Mesothelial cell of epicardium (in vitro differentiated cells): ENCODE results near the gene C17orf114. TPM values are rescaled to one million over a fixed set of nuclear protein-coding genes. Genes with fewer than 3 reads are reported as not detected.

ENCODE experiments used
- DNase-seq, 2 experiments: peaks; one replicate each; pipeline ENCODE4 v3.0.0; 2021; ENCODE audit warnings: low spot score in 2 of 2; ENCODE audit not compliant: unreplicated experiment in 2 of 2
- H3K27ac Mint-ChIP-seq: 2 replicates; pipeline ENCODE4 v1.8.0; 2021; ENCODE audit warnings: mixed read lengths
- H3K27me3 Mint-ChIP-seq: 2 replicates; pipeline ENCODE4 v1.8.0; 2021; ENCODE audit warnings: low read depth, mixed read lengths
- H3K36me3 Mint-ChIP-seq: 2 replicates; pipeline ENCODE4 v1.8.0; 2021; ENCODE audit warnings: mixed read lengths
- H3K4me1 Mint-ChIP-seq: 2 replicates; pipeline ENCODE4 v1.8.0; 2021; ENCODE audit warnings: mixed read lengths
- H3K4me3 Mint-ChIP-seq: 2 replicates; pipeline ENCODE4 v1.8.0; 2021; ENCODE audit warnings: mild to moderate bottlenecking, moderate library complexity, mixed read lengths
- H3K9me3 Mint-ChIP-seq: 2 replicates; pipeline ENCODE4 v1.8.0; 2021; ENCODE audit warnings: mixed read lengths
- CTCF ChIP-seq: fragments of 200-600 bp; sonication (generic); IDR thresholded peaks from one replicate; pipeline ENCODE4 v1.5.0; 2021; ENCODE audit warnings: antibody characterized with exemption; ENCODE audit not compliant: unreplicated experiment
- total RNA-seq: library from RNA; stranded (reverse); gene quantifications from 3 replicates; pipeline ENCODE4 v1.2.1, GENCODE V29; 2021

The C17orf114 gene

GRCh38 chr17:4753392-4753791 lies 48.7 kb downstream of the C17orf114 start:
- Mint-ChIP-seq H3K27me3 (peaks cover 75% of the 10 kb centered on the region), H3K9me3 (no peaks in the 10 kb centered on the region), H3K27ac (no peak overlapping the region), H3K4me1 (no peaks in the 10 kb centered on the region), H3K36me3 (no peaks in the 10 kb centered on the region), H3K4me3 (no peak overlapping the region)
- DNase-seq: no peak
- TF ChIP-seq CTCF: no peak

GRCh38 chr17:4751932-4752331 lies 50.2 kb downstream of the C17orf114 start:
- Mint-ChIP-seq H3K9me3 (no peaks in the 10 kb centered on the region), H3K4me1 (no peaks in the 10 kb centered on the region), H3K27ac (no peak overlapping the region), H3K4me3 (no peak overlapping the region), H3K27me3 (peaks cover 78% of the 10 kb centered on the region), H3K36me3 (no peaks in the 10 kb centered on the region)
- no peak for DNase-seq
- TF ChIP-seq CTCF: no peak

Other genes starting within 250 kb of the C17orf114 start
- gene MYBBP1A, start 246.9 kb downstream of the C17orf114 start, total RNA-seq: 69.5 to 74.6 TPM (median 73.5 TPM) in 3 replicates
- gene GGT6, start 241.8 kb downstream of the C17orf114 start, total RNA-seq: 0.09 to 0.27 TPM (median 0.22 TPM) in 3 replicates
- gene SMTNL2, start 217.8 kb downstream of the C17orf114 start, total RNA-seq: 64.8 to 68.2 TPM (median 65.7 TPM) in 3 replicates
- gene ALOX15, start 160.7 kb downstream of the C17orf114 start, total RNA-seq: 0.18 to 0.45 TPM (median 0.36 TPM) in 3 replicates
- gene PELP1, start 98.2 kb downstream of the C17orf114 start, total RNA-seq: 95.2 to 101 TPM (median 99.5 TPM) in 3 replicates
- gene ARRB2, start 91.7 kb downstream of the C17orf114 start, total RNA-seq: 34.9 to 39.7 TPM (median 38.7 TPM) in 3 replicates
- 11.8 to 15.8 TPM (median 15.5 TPM) in 3 replicates for gene MED11, start 70.9 kb downstream of the C17orf114 start, total RNA-seq
- gene ZMYND15, start 62.5 kb downstream of the C17orf114 start, total RNA-seq: 0.78 to 0.93 TPM (median 0.81 TPM) in 3 replicates
- gene CXCL16, start 62.4 kb downstream of the C17orf114 start, total RNA-seq: 7.6 to 8.8 TPM (median 8.1 TPM) in 3 replicates
- gene TM4SF5, start 30.4 kb downstream of the C17orf114 start, total RNA-seq: not detected in 3 replicates
- gene VMO1, start 16.0 kb downstream of the C17orf114 start, total RNA-seq: 2.3 to 2.6 TPM (median 2.5 TPM) in 3 replicates
- gene GLTPD2, start 13.4 kb downstream of the C17orf114 start, total RNA-seq: 0.22 TPM in 1 of 3 replicates, not detected in the others
- 98.2 to 102 TPM (median 102 TPM) in 3 replicates for gene PSMB6, start 6.2 kb downstream of the C17orf114 start, total RNA-seq
- gene PLD2, start 4.8 kb upstream of the C17orf114 start, total RNA-seq: 77.3 to 83.6 TPM (median 82.5 TPM) in 3 replicates
- 113 to 117 TPM (median 114 TPM) in 3 replicates for gene MINK1, start 31.0 kb upstream of the C17orf114 start, total RNA-seq
- gene C17orf107, start 97.2 kb upstream of the C17orf114 start, total RNA-seq: 8.6 to 9.3 TPM (median 9.2 TPM) in 3 replicates
- gene CHRNE, start 100.8 kb upstream of the C17orf114 start, total RNA-seq: 1.5 to 1.9 TPM (median 1.7 TPM) in 3 replicates
- gene GP1BA, start 129.9 kb upstream of the C17orf114 start, total RNA-seq: not detected in 3 replicates
- 52.5 to 54.2 TPM (median 53.9 TPM) in 3 replicates for gene SLC25A11, start 137.7 kb upstream of the C17orf114 start, total RNA-seq
- gene RNF167, start 137.9 kb upstream of the C17orf114 start, total RNA-seq: 72.3 to 74.6 TPM (median 73.1 TPM) in 3 replicates
- gene PFN1, start 146.2 kb upstream of the C17orf114 start, total RNA-seq: 357 to 377 TPM (median 370 TPM) in 3 replicates
- 21.2 to 25.3 TPM (median 22.4 TPM) in 3 replicates for gene ENO3, start 148.8 kb upstream of the C17orf114 start, total RNA-seq
- gene SPAG7, start 165.5 kb upstream of the C17orf114 start, total RNA-seq: 72.8 to 86.9 TPM (median 72.9 TPM) in 3 replicates
- 27.0 to 31.6 TPM (median 31.2 TPM) in 3 replicates for gene CAMTA2, start 185.3 kb upstream of the C17orf114 start, total RNA-seq
- 1.7 to 3.1 TPM (median 2.7 TPM) in 3 replicates for gene INCA1, start 195.2 kb upstream of the C17orf114 start, total RNA-seq
- 78.5 to 82.9 TPM (median 81.7 TPM) in 3 replicates for gene KIF1C, start 195.6 kb upstream of the C17orf114 start, total RNA-seq
- 0.20 to 0.54 TPM (median 0.38 TPM) in 3 replicates for gene SLC52A1, start 233.1 kb upstream of the C17orf114 start, total RNA-seq